ENCODE measurements around the gene UGGT1.

The UGGT1 gene

GRCh38 chr2:128217671-128218070, 126.7 kb downstream of the UGGT1 start:
- no peak for DNase-seq (ENCODE audit: low read depth in 2 of 2)

- DNase-seq (ENCODE audit: low read depth in 2 of 2), result no peak
Measured at GRCh38 chr2:128219891-128220290, 128.9 kb downstream of the UGGT1 start.

GRCh38 chr2:128227862-128228261, 136.9 kb downstream of the UGGT1 start:
- no peak for DNase-seq (ENCODE audit: low read depth in 2 of 2)

- DNase-seq (ENCODE audit: low read depth in 2 of 2), result no peak
Measured at GRCh38 chr2:128228894-128229293, 137.9 kb downstream of the UGGT1 start.

- DNase-seq (ENCODE audit: low read depth in 2 of 2), result peak; percentile 76 to 82
Measured at GRCh38 chr2:128232965-128233789, 142.2 kb downstream of the UGGT1 start.

GRCh38 chr2:128233790-128234395, 142.9 kb downstream of the UGGT1 start:
- no peak for DNase-seq (ENCODE audit: low read depth in 2 of 2)

- DNase-seq (ENCODE audit: low read depth in 2 of 2), result no peak
Measured at GRCh38 chr2:128234613-128235012, 143.6 kb downstream of the UGGT1 start.

GRCh38 chr2:128235581-128235980, 144.6 kb downstream of the UGGT1 start:
- no peak for DNase-seq (ENCODE audit: low read depth in 2 of 2)

- DNase-seq (ENCODE audit: low read depth in 2 of 2), result no peak
Measured at GRCh38 chr2:128236491-128237035, 145.6 kb downstream of the UGGT1 start.

GRCh38 chr2:128237081-128237534, 146.1 kb downstream of the UGGT1 start:
- DNase-seq (ENCODE audit: low read depth in 2 of 2), result no peak

GRCh38 chr2:128237911-128238697, 147.1 kb downstream of the UGGT1 start:
- no peak for DNase-seq (ENCODE audit: low read depth in 2 of 2)

GRCh38 chr2:128241896-128242295, 150.9 kb downstream of the UGGT1 start:
- DNase-seq (ENCODE audit: low read depth in 2 of 2), result no peak
